H9 (cell line): ENCODE measurements around the gene TDP1. TPM values are rescaled to one million over a fixed set of nuclear protein-coding genes. Genes with fewer than 3 reads are reported as not detected.
A peak's percentile ranks its signal among the peaks of the same experiment; 100 is the strongest.

ENCODE experiments used
- DNase-seq: peaks from one replicate; pipeline ENCODE4 v3.0.0-alpha.2; 2017
- H2AFZ ChIP-seq: one replicate; pipeline ENCODE4 v1.6.1; 2013; ENCODE audit warnings: mild to moderate bottlenecking, low read length, control low read depth, moderate library complexity
- H2AK5ac ChIP-seq: 2 replicates; pipeline ENCODE4 v1.6.1; 2013; ENCODE audit warnings: low read length, control low read depth, mixed read lengths; ENCODE audit not compliant: insufficient read length
- H2BK120ac ChIP-seq: one replicate; pipeline ENCODE4 v1.6.1; 2013; ENCODE audit warnings: low read depth, mild to moderate bottlenecking, low read length, control low read depth, inconsistent platforms; ENCODE audit not compliant: poor library complexity, severe bottlenecking
- H2BK12ac ChIP-seq: 2 replicates; pipeline ENCODE4 v1.6.1; 2013; ENCODE audit warnings: low read length, control low read depth, mixed read lengths, low read depth; ENCODE audit not compliant: insufficient read length
- H2BK15ac ChIP-seq: 2 replicates; pipeline ENCODE4 v1.6.1; 2013; ENCODE audit warnings: low read depth, low read length, control low read depth
- H2BK20ac ChIP-seq: one replicate; pipeline ENCODE4 v1.6.1; 2013; ENCODE audit warnings: low read depth, mild to moderate bottlenecking, low read length, control low read depth, inconsistent platforms; ENCODE audit not compliant: poor library complexity, severe bottlenecking
- H2BK5ac ChIP-seq: 2 replicates; pipeline ENCODE4 v1.6.1; 2013; ENCODE audit warnings: low read length, control low read depth, mixed read lengths; ENCODE audit not compliant: insufficient read length
- H3K14ac ChIP-seq: 2 replicates; pipeline ENCODE4 v1.6.1; 2013; ENCODE audit warnings: low read length, control low read depth; ENCODE audit not compliant: insufficient read depth
- H3K18ac ChIP-seq: 2 replicates; pipeline ENCODE4 v1.6.1; 2013; ENCODE audit warnings: low read depth, mild to moderate bottlenecking, mixed read lengths, low read length, control low read depth; ENCODE audit not compliant: insufficient read length
- H3K23ac ChIP-seq: 2 replicates; pipeline ENCODE4 v1.6.1; 2013; ENCODE audit warnings: low read length, control low read depth, mixed read lengths, low read depth; ENCODE audit not compliant: insufficient read length
- H3K23me2 ChIP-seq: 2 replicates; pipeline ENCODE4 v1.6.1; 2013; ENCODE audit warnings: low read depth, mild to moderate bottlenecking, mixed read lengths, low read length, control low read depth; ENCODE audit not compliant: insufficient read length, poor library complexity, severe bottlenecking
- H3K27ac ChIP-seq: 2 replicates; pipeline ENCODE4 v1.5.1; 2013; ENCODE audit warnings: low read length, control low read depth, mixed read lengths, low read depth; ENCODE audit not compliant: insufficient read length
- H3K27me3 ChIP-seq: 2 replicates; pipeline ENCODE4 v1.6.1; 2013; ENCODE audit warnings: low read length, control low read depth, inconsistent platforms; ENCODE audit not compliant: insufficient read depth
- H3K4ac ChIP-seq: 2 replicates; pipeline ENCODE4 v1.6.1; 2013; ENCODE audit warnings: low read depth, mild to moderate bottlenecking, control low read depth, inconsistent platforms, low read length, moderate library complexity
- H3K4me1 ChIP-seq: 2 replicates; pipeline ENCODE4 v1.6.1; 2013; ENCODE audit warnings: low read length, control low read depth, inconsistent platforms; ENCODE audit not compliant: insufficient read depth
- H3K4me2 ChIP-seq: 2 replicates; pipeline ENCODE4 v1.6.1; 2013; ENCODE audit warnings: low read length, control low read depth, mixed read lengths; ENCODE audit not compliant: insufficient read length, insufficient read depth
- H3K56ac ChIP-seq: 2 replicates; pipeline ENCODE4 v1.6.1; 2013; ENCODE audit warnings: low read depth, mild to moderate bottlenecking, mixed read lengths, low read length, control low read depth; ENCODE audit not compliant: insufficient read length
- H3K79me1 ChIP-seq: 2 replicates; pipeline ENCODE4 v1.6.1; 2013; ENCODE audit warnings: low read depth, mild to moderate bottlenecking, moderate library complexity, low read length, control low read depth, inconsistent platforms; ENCODE audit not compliant: insufficient read depth, poor library complexity, severe bottlenecking
- H3K79me2 ChIP-seq: 2 replicates; pipeline ENCODE4 v1.6.1; 2013; ENCODE audit warnings: low read length, control low read depth, inconsistent platforms; ENCODE audit not compliant: insufficient read depth
- H3K9ac ChIP-seq: 2 replicates; pipeline ENCODE4 v1.6.1; 2013; ENCODE audit warnings: low read length, control low read depth, mixed read lengths; ENCODE audit not compliant: insufficient read length; ENCODE audit errors: extremely low read depth
- H3K9me3 ChIP-seq: one replicate; pipeline ENCODE4 v1.6.1; 2013; ENCODE audit warnings: low read depth, low read length, inconsistent platforms; ENCODE audit not compliant: control insufficient read depth
- H3T11ph ChIP-seq: one replicate; pipeline ENCODE4 v1.6.1; 2013; ENCODE audit warnings: mild to moderate bottlenecking, low read length, control low read depth, inconsistent platforms
- H4K20me1 ChIP-seq: one replicate; pipeline ENCODE4 v1.6.1; 2013; ENCODE audit not compliant: control insufficient read depth, insufficient read length, insufficient read depth
- H4K5ac ChIP-seq: 2 replicates; pipeline ENCODE4 v1.6.1; 2013; ENCODE audit warnings: low read depth, mild to moderate bottlenecking, mixed read lengths, low read length, control low read depth; ENCODE audit not compliant: insufficient read length
- H4K8ac ChIP-seq: replicated peaks from 2 replicates; pipeline ENCODE4 v1.6.1; 2013; ENCODE audit warnings: low read length, control low read depth, mixed read lengths, low read depth; ENCODE audit not compliant: insufficient read length
- H4K91ac ChIP-seq: 2 replicates; pipeline ENCODE4 v1.6.1; 2013; ENCODE audit warnings: low read depth, mild to moderate bottlenecking, moderate library complexity, mixed read lengths, low read length, control low read depth; ENCODE audit not compliant: insufficient read length
- H3K27ac Mint-ChIP-seq, 3 experiments: 2 replicates in 2 of 3; 3 replicates in 1 of 3; pipeline ENCODE4 v1.8.0; 2020 to 2021; ENCODE audit warnings: mixed read lengths in 3 of 3, mild to moderate bottlenecking in 1 of 3, moderate library complexity in 1 of 3
- H3K27me3 Mint-ChIP-seq: 2 replicates; pipeline ENCODE4 v1.8.0; 2021; ENCODE audit warnings: low read depth, mild to moderate bottlenecking, moderate library complexity, mixed read lengths
- H3K36me3 Mint-ChIP-seq, 3 experiments: 2 replicates in 2 of 3; 3 replicates in 1 of 3; pipeline ENCODE4 v1.8.0; 2020 to 2021; ENCODE audit warnings: low read depth in 3 of 3, mixed read lengths in 3 of 3; ENCODE audit not compliant: insufficient read depth in 1 of 3
- H3K4me1 Mint-ChIP-seq, 2 experiments: 2 replicates each; pipeline ENCODE4 v1.8.0; 2020; ENCODE audit warnings: mixed read lengths in 2 of 2
- H3K4me3 Mint-ChIP-seq, 2 experiments: 2 replicates in 1 of 2; 3 replicates in 1 of 2; pipeline ENCODE4 v1.8.0; 2020 to 2021; ENCODE audit warnings: mild to moderate bottlenecking in 2 of 2, mixed read lengths in 2 of 2, moderate library complexity in 1 of 2
- H3K9me3 Mint-ChIP-seq, 2 experiments: 2 replicates in 1 of 2; 3 replicates in 1 of 2; pipeline ENCODE4 v1.8.0; 2020; ENCODE audit warnings: mild to moderate bottlenecking in 2 of 2, mixed read lengths in 2 of 2, moderate library complexity in 1 of 2
- CTCF ChIP-seq: fragments of 200-600 bp; sonication (generic); conservative IDR thresholded peaks from 3 replicates; pipeline ENCODE4 v1.8.0; 2021; ENCODE audit warnings: antibody characterized with exemption, mild to moderate bottlenecking
- WGBS: extraction: QIAGEN DNeasy Blood & Tissue Kit; methylation state at CpG from one replicate; pipeline ENCODE4 v1.1.7; 2013; ENCODE audit warnings: missing lambda C conversion rate, low lambda C conversion rate, mixed read lengths; ENCODE audit not compliant: insufficient read length; ENCODE audit errors: extremely low coverage; 5-methylcytosine and 5-hydroxymethylcytosine counted together
- total RNA-seq: library from RNA; stranded (reverse); gene quantifications from 2 replicates; pipeline ENCODE4 v1.2.1, GENCODE V29; 2021

TDP1 gene
- total RNA-seq, 1 experiment from 2014 or later, result 53.4 TPM

GRCh38 chr14:89954070-89955021, 1.4 kb upstream of the TDP1 start, which contains the start of gene EFCAB11:
TSS of gene EFCAB11 (minus strand) at chr14:89954730. CDS start at chr14:89954660, 70 bp downstream.
- Mint-ChIP-seq H3K4me1 (peaks cover 30 to 31% of the 10 kb centered on the region in 2 experiments), H3K36me3 (peaks cover 19 to 45% (median 30%) of the 10 kb centered on the region in 3 experiments), H3K4me3 (peak within 1 kb of the TSS; percentile 94 to 96), H3K27ac (peak within 1 kb of the TSS; percentile 88 to 98 (median 94)), H3K27me3 (no peaks in the 10 kb centered on the region; the same call in 1 of the 2 replicates), H3K9me3 (peaks cover 0 to 2% of the 10 kb centered on the region in 2 experiments; a peak in 1 of 5 replicates)
- TF ChIP-seq CTCF, result peak; percentile 48; the same call in 2 of the 3 replicates
- Histone ChIP-seq H2AK5ac (no peak within 1 kb of the TSS), H3K4me2 (peak within 1 kb of the TSS; percentile 98), H3K56ac (no peak within 1 kb of the TSS), H3K27ac (no peak within 1 kb of the TSS), H3K9me3 (no peaks in the 10 kb centered on the region), H3K18ac (peak within 1 kb of the TSS; percentile 66), H4K8ac (no peak within 1 kb of the TSS), H2BK5ac (no peak within 1 kb of the TSS), H4K91ac (no peak within 1 kb of the TSS), H2BK12ac (no peak within 1 kb of the TSS), H3T11ph (no peak within 1 kb of the TSS), H3K4ac (no peak within 1 kb of the TSS), H2BK15ac (no peak within 1 kb of the TSS), H3K23me2 (peaks cover 19% of the 10 kb centered on the region), H3K14ac (peak within 1 kb of the TSS; percentile 30), H3K23ac (no peak within 1 kb of the TSS), H2BK20ac (no peak within 1 kb of the TSS), H3K79me2 (no peaks in the 10 kb centered on the region), H3K4me1 (peaks cover 3% of the 10 kb centered on the region; the same call in 1 of the 2 replicates), H3K79me1 (peaks cover 3% of the 10 kb centered on the region), H4K5ac (no peak within 1 kb of the TSS), H2BK120ac (no peak within 1 kb of the TSS), H3K27me3 (no peaks in the 10 kb centered on the region), H2AFZ (peak within 1 kb of the TSS; percentile 75), H4K20me1 (no peaks in the 10 kb centered on the region), H3K9ac (peak within 1 kb of the TSS; percentile 85)
- DNase-seq, result peak; percentile 99
- no CpG with 5 or more reads among the region's 44 CpGs for WGBS
